GM19099 (cell line): ENCODE measurements around the gene ADPRM.

Experiments
- POLR2A ChIP-seq: IDR thresholded peaks from 3 replicates; pipeline ENCODE4 v1.6.1; 2011; ENCODE audit warnings: low read depth; ENCODE audit not compliant: insufficient read length; ENCODE audit errors: extremely low read depth

The ADPRM gene

GRCh38 chr17:10731408-10731879 lies 34.0 kb downstream of the ADPRM start:
- no peak for TF ChIP-seq POLR2A

GRCh38 chr17:10733666-10734065 lies 36.3 kb downstream of the ADPRM start:
- no peak for TF ChIP-seq POLR2A

GRCh38 chr17:10735251-10735650 lies 37.9 kb downstream of the ADPRM start:
- no peak for TF ChIP-seq POLR2A

- TF ChIP-seq POLR2A, result no peak
These were observed 38.4 kb downstream of the ADPRM start for GRCh38 chr17:10735821-10736220.

- TF ChIP-seq POLR2A, result no peak
These were observed 39.8 kb downstream of the ADPRM start for GRCh38 chr17:10737168-10737622.

- no peak for TF ChIP-seq POLR2A
These were observed 40.3 kb downstream of the ADPRM start for GRCh38 chr17:10737736-10738135.

DNA sequence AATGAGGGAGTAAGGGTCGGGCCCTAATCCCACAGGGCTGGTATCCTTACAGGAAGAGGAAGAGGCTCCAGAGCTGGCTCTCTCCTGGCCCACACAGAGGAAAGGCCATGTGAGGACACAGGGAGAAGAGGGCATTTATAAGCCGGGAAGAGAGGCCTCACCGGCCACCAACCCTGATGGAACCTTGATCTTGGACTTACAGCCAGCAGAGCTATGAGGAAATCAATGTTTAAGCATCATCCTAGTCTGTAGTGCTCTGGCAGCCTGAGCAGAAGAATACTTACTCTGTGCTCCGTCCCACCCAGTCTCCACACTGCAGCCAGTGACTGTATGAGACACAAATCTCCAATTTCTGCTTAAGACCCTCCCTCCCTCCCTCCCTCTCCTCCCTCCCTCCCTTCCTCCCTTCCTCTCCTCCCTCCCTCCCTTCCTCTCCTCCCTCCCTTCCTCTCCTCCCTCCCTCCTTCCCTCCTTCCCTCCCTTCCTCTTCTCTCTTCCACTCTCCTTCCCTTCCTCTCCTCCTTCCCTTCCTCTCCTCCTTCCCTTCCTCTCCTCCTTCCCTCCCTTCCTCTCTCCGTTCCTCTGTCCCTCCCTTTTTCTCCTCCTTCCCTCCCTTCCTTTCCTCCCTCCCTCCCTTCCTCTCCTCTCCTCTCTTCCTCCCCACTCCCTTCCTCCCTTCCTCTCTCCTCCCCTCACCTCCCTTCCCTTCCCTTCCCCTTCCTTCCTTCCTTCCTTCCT lies 41.3 kb downstream of the ADPRM start:
- no peak for TF ChIP-seq POLR2A

DNA sequence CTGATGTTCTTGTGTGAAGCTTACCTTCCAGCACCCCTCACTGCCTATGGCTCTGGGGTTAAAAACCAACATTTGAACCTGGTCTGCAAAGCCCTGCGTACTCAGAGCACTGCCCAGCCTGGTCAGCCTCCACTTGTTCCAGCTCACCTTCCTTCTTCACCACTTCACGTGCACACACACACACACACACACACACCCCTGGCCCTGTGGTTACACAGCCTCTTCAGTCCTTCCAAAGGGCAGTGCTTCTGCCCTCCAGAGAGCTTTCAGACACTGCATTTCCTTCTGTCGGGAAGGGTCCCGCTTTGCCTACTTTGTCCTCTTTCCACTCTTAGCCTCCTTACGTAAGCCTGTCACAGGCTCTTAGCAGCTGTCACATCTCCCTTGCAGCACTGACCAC lies 42.0 kb downstream of the ADPRM start:
- TF ChIP-seq POLR2A, result no peak

DNA sequence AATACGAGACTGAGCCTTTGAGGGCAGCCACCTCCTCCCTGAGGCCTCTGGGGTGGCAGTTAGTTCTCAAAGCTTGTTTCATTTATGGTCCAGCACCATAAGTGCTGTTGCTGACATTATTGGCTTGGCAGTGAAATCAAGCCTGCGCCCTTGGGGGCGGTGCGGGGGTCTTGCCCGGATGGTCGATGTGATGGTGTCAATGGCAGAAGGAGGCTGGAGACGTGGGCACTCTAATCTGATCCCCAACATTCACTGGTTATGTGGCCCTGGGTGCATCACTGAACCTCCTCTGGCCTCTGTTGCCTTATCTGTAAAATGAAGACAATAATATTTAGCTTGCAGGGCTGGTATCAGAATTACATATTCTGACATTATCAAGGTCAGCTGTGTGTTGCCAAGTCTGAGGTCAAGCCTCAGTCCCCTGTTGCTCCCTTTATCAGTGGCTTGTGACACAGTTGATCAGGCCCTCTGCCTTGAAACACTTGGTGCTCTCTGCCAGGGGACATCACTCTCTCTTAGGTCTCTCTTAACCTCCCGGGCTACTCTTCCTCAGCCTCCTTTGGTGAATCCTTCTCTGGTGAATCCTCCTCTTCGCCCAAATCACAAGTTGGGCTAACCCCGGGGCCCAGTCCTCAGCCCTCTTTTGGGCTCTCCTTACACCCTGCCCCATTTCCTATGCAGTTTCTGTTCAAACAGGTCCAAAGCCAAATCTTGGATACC lies 44.2 kb downstream of the ADPRM start:
- no peak for TF ChIP-seq POLR2A

- TF ChIP-seq POLR2A, result no peak
These were observed 45.0 kb downstream of the ADPRM start for GRCh38 chr17:10742431-10742830.

DNA sequence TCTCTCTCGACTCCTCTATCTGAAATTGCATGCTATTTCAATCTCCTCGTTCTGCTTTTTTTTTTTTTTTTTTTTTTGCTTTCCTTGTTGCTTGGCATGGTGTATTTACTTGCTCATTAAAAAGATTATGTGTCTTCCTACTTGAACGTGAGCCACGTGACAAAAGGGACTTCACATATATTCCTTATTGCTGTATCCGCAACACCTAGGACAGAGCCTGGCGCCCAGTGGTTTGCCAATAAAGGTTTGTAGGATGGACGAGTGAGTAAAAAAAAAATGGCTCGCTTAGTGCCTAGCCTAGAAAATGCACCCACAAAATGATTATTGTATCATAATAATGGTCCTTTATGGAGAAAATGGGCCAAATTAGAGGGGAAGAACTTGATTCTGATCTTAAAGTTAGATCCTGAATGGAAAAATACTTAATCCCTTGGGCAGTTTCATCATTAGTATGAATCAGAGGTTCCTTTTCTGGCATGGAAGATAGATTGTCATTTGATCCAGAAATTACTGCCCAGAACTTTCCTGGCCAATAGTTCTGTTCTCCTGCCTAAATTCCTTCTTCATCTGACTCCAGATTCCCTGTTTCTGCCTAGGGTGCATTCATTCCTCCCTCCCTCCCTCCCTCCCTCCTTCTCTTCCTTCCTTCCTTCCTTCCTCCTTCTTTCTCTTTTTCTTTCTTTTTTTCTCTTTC lies 46.1 kb downstream of the ADPRM start:
- no peak for TF ChIP-seq POLR2A

GRCh38 chr17:10744501-10745000 lies 47.2 kb downstream of the ADPRM start:
- no peak for TF ChIP-seq POLR2A

DNA sequence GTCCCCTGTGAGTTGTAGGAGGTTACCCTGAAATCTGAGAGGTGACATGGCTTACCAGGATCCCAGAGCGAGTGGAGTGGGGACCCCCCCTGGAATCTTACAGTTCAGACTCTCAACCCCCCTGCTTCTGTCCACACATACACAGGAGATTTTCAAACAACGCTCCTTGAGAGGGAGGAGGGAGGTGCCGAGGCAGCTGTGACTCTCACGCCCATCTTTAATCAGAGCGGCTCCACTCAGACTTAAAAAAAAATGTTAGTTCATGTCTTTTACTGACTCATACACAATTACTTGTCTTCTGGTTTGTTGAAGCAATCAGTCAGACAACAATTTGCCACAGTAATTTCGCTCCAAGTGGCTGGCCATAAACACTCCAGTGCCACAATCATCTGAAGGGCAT lies 47.8 kb downstream of the ADPRM start:
- no peak for TF ChIP-seq POLR2A

DNA sequence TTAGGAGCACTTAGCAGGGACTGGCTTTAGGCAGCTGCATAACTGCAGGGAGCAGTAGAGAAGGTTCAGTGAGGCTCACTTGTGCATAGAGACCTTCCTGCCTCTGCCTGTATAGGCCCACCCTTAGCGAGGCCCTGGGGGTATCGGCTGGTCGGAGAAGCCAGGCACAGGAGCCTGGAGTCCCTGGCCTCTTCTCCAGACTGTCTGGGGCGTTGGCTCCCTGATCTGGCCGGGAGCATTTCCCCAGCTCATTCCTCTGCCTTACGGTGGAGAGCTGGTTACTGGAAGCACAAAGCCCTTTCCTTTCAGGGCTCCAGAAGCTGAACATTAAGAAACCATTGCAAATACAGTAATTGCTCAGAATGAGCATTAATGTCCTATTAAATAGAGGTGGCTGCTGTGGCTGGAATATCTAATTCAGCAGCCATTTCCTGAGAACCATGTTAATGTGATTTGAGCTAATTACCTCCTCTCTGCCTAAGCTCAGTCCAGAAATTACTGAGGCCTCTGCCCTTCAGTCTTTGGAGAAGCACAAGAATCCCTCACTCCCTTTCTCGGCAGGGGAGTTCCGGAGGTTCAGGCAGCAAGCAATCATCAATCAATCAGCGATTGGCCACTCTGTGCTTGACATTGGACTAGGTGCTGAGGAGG lies 51.3 kb downstream of the ADPRM start:
- TF ChIP-seq POLR2A, result no peak

- TF ChIP-seq POLR2A, result no peak
These were observed 52.8 kb downstream of the ADPRM start for GRCh38 chr17:10750210-10750609.
